ENCODE measurements around the gene DMP1. TPM values are rescaled to one million over a fixed set of nuclear protein-coding genes. Genes with fewer than 3 reads are reported as not detected.

The DMP1 gene
- total RNA-seq, 1 experiment from 2014 or later = not detected

- POLR2A ChIA-PET = no interaction called here
- RAD21 ChIA-PET (ENCODE audit: low non-redundant PET in 1 of 2, low total read pairs in 2 of 2, uncharacterized antibody in 2 of 2, unreplicated experiment in 2 of 2) = no interaction called here
- TF ChIP-seq CEBPB (IDR thresholded peaks at IDR 0.05; ENCODE audit: low read depth) = no peak
- TF ChIP-seq EZH2 (IDR thresholded peaks at IDR 0.05) = no peak
- no peak for TF ChIP-seq POLR2AphosphoS5 (IDR thresholded peaks at IDR 0.05; ENCODE audit: low read depth, low read length)
- no peak for TF ChIP-seq SP1 (IDR thresholded peaks at IDR 0.05; ENCODE audit: low read depth)
- no peak for TF ChIP-seq POLR2A (IDR thresholded peaks at IDR 0.05; ENCODE audit: borderline replicate concordance, extremely low read depth, insufficient read depth, insufficient read length)
- TF ChIP-seq ELF1 (IDR thresholded peaks at IDR 0.05; ENCODE audit: borderline replicate concordance, low read depth) = no peak
- no peak for TF ChIP-seq EGR1 (IDR thresholded peaks at IDR 0.05; ENCODE audit: low read depth)
- TF ChIP-seq SIN3A (IDR thresholded peaks at IDR 0.05; ENCODE audit: low read depth) = no peak
- TF ChIP-seq MAX (IDR thresholded peaks at IDR 0.05) = no peak
- no peak for TF ChIP-seq REST (IDR thresholded peaks at IDR 0.05; ENCODE audit: low read depth)
- no peak for TF ChIP-seq ZBTB33 (IDR thresholded peaks at IDR 0.05; ENCODE audit: extremely low read depth, insufficient replicate concordance, low read length)
- no peaks in the 10 kb centered on the region for H3K9me3 ChIP-seq (ENCODE audit: control insufficient read depth in 1 of 2, insufficient read depth in 1 of 2, low read depth in 1 of 2, low read length in 2 of 2)
- no peaks in the 10 kb centered on the region for H3K79me2 ChIP-seq (ENCODE audit: insufficient read depth, low read length)
- no peak overlapping the region for H3K9ac ChIP-seq (ENCODE audit: low read length)
- ATAC-seq (no peak), DNase-seq (ENCODE audit: low read depth, low spot score) (no peak)
- H3K9me2 ChIP-seq (ENCODE audit: insufficient read depth) = no peaks in the 10 kb centered on the region
- no peak overlapping the region for H3K27ac ChIP-seq (ENCODE audit: low read depth, low read length)
- no TSS peak for BruUV-seq (replicated peaks)
- CTCF ChIA-PET = interaction anchor here (0.8 to 1.9 kb wide), 3 partner anchors 134 to 171 kb away, joined by 3 to 10 read pairs (median 4); no protein-coding TSS in a partner anchor
- H3K4me1 ChIP-seq (ENCODE audit: control insufficient read depth in 1 of 2, insufficient read depth in 2 of 2, low read length in 2 of 2) = no peaks in the 10 kb centered on the region
- no peak overlapping the region for H3K4me2 ChIP-seq (ENCODE audit: low read length)
- no peak overlapping the region for H3K4me3 ChIP-seq (replicated peaks in 1 of 2; ENCODE audit: low read depth in 1 of 2, low read length in 2 of 2)
- intact Hi-C loops (cut with micrococcal nuclease) = loop anchor here (5.0 to 10.0 kb wide), 2 partner anchors 307 to 535 kb away; no protein-coding TSS in a partner anchor
- H4K20me1 ChIP-seq (ENCODE audit: insufficient read depth) = no peaks in the 10 kb centered on the region
- H3K27me3 ChIP-seq (ENCODE audit: insufficient read depth, low read length) = no peaks in the 10 kb centered on the region
- no peaks in the 10 kb centered on the region for H3K36me3 ChIP-seq (ENCODE audit: control insufficient read depth in 1 of 2, insufficient read depth in 2 of 2, low read length in 2 of 2)
- H2AFZ ChIP-seq (ENCODE audit: low read depth, low read length, poor library complexity, severe bottlenecking) = no peak overlapping the region
These were observed 27.7 kb downstream of the DMP1 start for GRCh38 chr4:87677731-87678130.
